Medulla oblongata (tissue), 1 donor: ENCODE results near the gene GALNT13.
A peak's percentile ranks its signal among the peaks of the same experiment; 100 is the strongest.

Experiments
- DNase-seq: peaks from one replicate; pipeline ENCODE4 v3.0.0-alpha.2; 2015; ENCODE audit errors: extremely low spot score

The GALNT13 gene

DNA sequence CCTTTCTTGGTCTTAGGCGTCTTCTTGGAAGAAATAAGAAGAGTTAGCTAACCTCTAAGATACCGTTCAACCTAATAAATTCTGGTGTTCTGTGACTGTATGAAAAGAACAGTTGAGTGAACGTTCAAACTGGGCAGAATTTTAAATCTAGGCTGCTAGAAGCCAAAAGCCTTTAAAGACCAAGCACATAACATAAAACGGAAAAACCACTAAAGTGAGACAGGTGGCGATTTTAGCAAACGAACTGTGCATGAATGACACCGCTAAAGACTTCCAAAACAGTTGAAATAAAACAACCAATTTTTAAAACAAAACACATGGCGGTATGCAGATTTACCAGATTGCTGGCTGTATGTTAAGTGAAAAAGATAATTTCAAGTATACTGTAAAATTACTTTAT, 73.1 kb downstream of the GALNT13 start:
- no peak for DNase-seq

DNA sequence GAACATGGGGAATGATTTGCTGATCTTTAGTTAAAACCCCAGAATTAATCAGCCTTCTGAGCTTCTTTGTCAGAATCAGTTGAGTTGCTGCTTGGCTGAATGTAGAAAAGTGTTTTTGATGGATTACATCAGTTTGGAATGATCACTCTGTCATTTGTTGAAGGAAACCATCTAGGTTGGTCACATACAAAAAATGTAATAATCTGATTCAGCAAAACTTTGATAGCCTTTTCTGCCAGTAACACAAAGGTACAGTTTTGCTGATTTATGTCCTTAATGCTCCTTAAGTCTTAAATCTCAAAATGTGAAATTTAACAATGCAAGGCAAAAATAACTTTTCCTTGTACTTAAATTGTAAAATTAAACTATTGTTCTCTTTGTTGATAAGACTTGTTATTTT, 74.3 kb downstream of the GALNT13 start:
- no peak for DNase-seq

DNA sequence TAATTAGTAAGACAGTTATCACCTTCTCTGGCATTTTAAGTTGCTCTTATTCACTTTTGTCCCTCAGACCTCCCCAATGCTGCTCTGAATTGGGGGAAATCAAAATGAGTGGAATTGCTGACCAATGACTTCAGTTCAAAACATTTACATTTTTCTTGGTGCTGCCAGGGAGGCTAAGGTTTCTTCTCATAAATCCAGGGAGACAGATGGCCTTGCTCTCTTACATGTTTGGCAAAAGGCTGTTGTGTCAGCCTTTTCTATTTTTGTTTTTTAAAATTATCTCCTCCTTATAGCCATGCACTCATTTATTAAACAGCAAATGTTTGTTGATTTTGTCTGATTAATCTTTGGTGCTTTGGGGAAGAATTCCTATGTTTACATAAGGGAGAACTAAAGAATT, 82.0 kb downstream of the GALNT13 start:
- DNase-seq = no peak

DNA sequence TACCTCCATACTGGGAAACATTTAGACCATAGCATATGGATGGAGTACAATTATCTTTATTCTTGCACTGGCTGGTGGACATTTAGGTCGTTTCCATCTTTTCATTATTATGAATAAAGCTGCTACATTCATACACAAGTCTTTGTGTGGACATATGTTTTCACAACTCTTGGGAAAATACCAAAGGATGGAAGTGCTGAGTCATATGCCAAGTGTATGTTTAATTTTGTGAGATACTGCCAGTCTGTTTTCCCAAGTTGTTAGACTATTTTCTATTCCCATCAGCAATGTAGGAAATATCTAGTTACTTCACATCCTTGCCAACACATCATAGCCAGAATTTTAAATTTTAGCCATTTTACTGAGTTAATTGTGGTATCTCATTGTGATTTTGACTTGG, 91.5 kb downstream of the GALNT13 start:
- DNase-seq = no peak

DNA sequence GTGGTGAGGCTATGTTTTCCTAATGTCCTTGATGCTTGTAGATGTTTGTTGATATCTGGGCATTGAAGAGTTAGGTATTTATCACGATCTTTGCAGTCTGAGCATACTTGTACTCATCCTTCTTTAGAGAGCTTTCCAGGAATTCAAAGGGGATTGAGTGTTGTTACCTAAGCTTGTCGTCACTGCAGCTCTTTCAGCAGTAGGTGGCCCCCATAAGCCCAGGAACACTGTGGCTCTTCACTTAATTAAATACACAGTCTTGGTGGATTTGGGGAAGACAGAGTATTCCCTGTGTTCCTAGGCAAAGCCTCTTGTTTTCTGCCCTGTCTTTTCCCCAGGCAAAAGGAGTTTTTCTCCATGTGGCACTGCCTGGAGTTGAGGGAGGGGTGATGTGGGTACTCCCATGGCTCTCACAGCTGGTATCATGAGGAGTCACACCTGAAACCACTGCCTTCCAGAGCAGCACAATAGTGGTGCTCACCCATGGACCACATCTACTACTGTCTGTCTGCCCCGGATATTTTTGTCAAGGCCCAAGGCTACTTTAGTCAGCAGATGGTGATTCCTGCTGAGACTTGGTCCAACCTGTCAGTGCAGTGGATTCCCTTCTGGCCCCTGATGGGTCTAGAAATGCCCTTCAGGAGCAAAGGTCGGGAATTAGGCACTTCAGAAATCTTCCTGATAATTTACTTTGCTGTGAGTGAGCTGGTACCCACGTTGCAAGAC, 95.7 kb downstream of the GALNT13 start:
- no peak for DNase-seq

DNA sequence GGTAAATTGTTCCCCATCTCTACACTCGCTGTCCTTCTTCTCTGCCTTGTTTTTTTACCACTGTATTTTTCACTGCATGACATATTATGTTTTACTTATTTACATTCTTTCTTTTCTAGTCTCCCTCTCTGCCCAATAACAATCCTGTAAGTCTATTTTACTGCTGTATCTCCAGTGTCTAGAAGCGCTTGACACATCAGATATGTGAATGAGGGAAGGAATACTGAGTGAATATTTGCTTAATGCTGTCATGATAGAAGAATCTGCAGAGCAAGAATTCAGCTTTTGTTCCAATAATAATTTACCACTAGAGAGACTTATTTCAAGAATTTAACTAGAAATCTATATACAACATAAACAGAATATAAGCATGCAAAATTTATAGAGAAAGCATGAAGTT, 99.5 kb downstream of the GALNT13 start:
- DNase-seq = no peak

DNA sequence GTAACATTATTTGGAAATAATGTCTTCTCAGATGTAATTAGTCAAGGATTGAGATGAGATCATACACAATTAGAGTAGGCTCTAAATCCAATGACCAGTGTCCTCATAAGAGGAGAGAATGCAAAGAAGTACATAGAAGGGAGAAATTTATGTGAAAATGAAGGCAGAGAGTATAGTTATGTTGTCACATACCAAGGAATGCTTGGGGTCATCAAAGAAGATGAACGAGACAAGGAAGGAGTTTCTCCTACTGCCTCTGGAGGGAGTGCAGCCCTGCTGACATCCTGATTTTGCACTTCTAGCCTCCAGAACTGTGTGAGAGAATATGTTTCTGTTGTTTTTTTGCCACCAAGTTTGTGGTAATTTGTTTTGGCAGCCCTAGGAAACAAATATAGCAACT, 100.1 kb downstream of the GALNT13 start:
- no peak for DNase-seq

DNA sequence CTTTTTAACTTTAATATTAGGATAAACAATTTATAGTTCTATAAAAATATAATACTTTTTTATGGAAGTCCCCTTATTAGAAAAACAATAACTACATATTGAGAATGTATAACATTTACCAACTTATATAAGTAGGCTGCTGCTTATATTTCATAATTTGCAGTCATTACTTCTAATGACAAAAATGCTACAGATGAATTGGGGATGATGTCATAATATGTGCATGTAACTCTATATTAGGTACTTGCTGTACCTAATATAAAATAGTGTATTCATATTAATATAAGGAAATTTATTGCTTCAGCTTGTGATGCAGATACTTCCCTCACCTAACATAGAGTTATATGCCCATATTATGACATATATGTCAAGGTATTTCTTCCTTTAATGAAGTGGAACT, 100.7 kb downstream of the GALNT13 start:
- no peak for DNase-seq

DNA sequence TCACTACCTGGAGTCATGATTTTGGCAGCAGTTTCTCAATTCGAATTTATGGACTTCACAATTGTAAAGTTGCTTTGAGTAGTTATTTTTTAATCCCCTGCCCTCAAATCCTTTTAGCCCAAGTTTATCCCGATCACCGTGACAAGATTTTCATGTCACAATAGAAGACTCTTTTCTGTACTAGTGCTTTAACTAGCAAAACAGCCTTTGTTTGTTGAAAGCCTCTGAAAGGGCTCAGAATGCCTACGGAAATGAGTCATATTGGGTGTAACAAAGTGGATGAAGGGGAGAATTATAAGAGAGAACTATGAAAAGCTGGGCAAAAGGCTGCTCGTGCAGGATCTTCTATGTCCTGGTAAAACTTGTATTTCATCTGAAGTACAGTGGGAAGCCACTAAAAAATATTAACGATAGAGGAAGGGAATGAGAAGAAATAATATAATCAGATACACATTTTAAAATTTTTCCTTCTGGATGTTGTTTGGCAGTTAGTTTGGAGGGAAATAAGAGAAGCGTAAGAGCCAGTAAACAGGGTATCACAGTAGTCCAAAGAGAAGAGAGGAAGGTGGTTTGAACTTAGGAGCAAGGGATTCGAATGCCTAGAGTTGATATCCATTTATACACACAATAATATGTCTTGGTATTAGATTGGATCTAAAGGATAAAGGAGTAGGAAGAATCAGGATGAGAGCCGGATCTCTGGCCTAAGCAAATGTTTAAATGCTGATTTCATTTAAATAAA, 114.9 kb downstream of the GALNT13 start:
- DNase-seq = peak; percentile 54

DNA sequence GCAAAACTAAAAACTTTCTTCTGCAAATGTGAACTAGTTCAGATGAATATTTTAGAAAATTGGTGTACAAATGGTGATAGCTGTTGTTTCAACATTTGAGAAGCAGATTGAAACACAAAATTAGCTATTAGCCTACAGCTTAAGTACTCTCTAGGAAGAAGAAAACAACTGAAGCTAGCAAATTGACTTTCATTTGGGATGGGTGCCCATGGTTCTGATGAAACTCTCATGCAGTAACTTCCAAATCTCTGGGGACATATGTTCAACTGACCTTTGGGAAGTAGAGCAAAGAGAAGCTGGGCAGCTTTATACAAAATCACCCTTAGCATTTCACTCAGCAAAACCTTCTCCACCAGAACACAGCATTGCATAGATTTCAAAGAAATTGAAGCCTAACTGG, 119.0 kb downstream of the GALNT13 start:
- DNase-seq = no peak

DNA sequence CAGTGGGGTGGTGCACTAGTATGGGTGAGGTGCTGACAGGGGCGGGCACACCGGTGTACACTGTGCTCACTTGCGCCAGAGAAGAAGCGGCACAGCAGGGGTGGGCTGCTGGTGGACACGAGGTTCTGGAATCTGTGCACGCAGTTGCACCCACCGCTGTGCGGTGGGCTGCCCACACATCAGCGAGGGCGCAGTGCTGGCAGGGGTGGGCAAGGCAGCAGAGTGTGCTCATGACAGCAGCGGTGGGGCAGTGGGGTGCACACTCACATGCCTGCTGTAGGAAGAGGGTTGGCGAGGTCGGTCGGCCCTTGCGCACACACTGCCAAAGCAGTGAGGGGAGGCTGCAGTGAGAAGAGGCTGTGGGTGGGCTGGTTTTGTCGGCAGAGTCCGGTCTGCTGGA, 141.8 kb downstream of the GALNT13 start:
- DNase-seq = no peak

DNA sequence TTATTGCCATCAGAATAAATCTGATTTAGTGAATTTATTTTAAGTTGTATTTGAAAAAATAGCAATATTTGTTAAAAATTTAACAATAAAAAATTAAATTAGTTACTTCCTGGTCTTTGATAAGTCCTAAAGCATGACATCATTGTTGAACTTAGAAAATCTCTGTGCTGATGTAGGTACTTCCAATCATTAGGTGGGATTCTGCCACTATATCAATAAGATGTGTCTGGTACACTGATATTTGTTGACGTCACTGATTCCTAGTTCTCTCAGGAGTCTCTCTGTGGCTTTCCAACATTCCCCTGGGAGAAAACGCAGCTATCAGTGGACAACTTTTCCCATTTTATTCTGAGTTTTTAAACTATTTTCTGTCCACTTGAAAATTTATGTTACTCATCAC, 143.5 kb downstream of the GALNT13 start:
- DNase-seq = no peak

DNA sequence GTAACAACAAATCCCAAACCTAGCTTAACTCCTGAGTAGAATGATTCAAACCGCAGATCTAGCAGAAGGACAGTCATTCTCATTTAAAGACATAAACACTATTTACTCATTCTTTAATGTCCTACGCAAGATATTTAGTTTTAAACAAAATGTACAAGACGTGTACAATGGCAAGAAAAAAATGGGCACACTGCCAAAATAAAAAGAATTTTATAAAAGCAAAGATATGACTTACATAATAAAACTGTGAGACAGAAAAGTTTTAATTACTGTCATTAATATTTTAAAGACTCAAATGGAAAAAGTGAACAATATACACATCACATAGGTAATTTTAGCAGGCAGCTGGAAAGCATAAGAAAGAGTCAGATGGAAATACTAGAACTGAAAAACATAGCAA, 157.8 kb downstream of the GALNT13 start:
- DNase-seq = no peak

DNA sequence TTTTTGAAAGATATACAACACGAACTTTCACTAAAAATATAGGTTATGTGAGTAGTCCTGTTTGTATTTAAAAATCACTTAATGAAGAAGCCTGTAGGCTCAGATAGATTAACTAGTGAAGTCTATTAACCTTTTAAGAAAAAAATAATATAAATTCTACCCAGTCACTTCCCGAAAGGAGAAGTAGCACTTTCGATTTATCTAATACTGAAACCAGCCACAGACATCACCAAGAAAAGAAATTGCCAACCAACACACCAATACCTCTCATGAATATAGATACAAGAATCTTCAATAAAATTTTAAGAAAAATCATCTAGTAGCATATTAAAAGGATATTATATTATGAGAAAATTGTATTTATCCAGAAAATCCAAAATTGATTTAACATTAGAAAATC, 160.5 kb downstream of the GALNT13 start:
- no peak for DNase-seq

DNA sequence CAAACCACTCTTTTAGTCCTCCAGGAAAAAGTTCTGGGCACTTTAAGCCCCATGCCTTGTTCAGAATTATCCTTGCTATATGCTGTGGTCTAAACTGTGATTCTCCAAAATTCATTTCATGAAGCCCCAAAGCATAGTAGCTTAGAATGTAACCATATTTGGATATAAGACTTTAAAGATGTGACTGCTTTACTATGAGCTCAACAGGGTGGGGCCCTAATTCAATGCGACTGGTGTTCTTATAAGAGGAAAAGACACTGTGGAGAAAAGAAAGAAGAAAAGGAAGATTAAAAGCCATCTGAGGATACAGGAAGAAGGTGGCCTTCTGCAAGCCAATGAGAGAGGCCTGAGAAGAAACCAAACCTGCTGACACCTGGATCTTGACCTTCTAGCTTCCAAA, 174.8 kb downstream of the GALNT13 start:
- DNase-seq = no peak

DNA sequence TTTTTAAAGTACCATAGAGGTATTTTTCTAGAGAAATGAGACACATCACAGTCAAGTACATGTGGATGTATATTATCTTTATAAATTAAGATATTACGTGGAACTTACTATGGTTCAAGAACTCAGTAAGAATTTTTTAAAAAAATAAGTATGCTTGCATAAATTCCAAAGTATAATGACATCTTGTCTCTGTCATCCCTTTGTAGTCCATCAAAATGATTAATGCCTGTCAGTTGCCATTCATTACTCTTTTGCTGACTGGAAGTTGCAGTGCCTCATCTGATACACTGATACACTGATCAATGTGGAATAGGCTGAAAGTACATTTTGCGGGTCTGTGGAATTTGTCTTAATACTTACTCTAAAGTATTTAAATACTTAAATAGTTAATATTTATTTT, 177.2 kb downstream of the GALNT13 start:
- DNase-seq = no peak

DNA sequence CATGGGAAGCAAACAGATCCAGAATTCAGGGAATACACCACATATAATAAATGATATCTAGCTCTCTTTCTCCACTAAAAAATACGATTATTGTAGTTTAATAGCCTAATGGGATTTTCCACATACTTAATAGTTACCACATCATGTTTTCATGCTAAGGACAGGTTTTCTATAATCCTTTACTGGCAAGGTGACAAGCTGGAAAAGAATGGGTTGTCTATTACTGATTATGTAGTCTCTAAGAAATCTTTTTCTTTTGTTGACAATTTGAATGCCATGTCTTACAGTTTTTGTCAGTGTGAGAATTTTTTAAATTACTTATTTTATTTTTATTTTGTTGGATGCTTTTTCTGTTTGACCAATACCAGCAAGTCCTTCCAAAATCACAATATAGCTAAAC, 177.8 kb downstream of the GALNT13 start:
- no peak for DNase-seq

DNA sequence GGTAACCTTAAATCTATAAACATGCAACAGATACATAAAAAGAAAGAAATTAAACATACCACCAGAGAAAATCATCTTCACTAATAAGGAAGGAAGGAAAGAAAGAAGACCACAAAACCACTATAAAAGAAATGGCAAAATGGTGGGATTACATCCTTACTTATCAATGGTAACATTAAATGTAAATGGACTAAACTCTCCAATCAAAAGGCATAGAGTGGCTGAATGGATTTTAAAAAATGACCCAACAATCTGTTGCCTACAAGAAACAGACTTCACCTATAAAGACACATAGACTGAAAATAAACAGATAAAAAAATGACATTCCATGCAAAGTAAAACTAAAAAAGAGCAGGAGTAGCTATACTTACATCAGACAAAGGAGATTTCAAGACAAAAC, 195.4 kb downstream of the GALNT13 start:
- no peak for DNase-seq

DNA sequence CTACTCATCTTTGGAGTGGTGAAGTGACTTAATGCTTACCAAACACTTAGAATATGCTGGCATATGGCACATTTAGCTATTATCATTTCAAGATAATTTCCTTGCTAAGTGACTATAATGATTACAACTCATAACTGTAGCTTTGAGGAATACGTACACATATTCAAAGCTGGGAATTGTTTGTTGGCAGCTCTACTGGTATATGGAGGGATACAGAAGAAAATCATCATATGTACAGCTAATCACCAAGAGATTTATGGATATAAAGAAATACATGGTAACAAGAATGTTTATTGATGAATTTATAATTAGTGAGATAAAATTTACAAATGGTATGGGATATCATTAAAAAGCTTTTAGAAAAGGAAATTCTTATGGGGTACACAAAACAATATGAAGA, 207.2 kb downstream of the GALNT13 start:
- DNase-seq = no peak

DNA sequence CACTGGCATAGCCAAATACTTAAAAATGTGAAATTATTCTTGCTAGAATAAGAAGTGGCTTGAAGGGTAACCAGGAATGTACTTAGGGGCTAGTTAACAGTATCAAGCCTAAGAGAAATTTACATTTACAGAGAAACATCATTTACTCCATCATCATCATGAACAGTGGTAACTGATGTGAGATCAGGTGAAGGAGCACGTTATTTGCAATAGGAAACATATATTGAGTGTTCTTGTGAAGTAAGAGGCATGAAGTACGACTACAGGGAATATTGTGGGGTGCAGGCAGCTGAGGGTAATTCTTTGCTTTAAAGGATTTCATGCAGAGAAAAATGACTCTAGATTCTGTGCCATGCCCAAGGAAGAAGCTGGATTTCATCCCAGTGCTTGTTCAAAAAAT, 220.8 kb downstream of the GALNT13 start:
- DNase-seq = no peak

DNA sequence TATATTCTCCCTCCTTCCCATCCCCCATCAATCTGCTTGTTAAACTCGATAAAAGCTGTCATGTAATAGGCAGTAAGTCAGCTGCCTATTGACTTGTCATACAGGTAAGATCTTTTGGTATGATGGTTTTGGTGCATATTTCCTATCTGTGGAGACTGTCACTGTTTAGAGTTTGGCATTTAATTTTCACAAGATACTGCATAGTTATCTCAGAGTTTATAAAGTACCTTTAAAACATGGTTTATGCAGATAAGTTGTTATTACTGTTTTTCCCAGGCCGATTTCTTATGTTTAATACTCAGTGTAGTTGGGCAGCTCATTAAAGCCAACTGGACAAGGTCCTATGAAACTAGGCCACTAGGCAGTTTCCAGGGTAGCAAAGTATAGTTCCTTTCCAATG, 222.1 kb downstream of the GALNT13 start:
- peak; percentile 15 for DNase-seq

DNA sequence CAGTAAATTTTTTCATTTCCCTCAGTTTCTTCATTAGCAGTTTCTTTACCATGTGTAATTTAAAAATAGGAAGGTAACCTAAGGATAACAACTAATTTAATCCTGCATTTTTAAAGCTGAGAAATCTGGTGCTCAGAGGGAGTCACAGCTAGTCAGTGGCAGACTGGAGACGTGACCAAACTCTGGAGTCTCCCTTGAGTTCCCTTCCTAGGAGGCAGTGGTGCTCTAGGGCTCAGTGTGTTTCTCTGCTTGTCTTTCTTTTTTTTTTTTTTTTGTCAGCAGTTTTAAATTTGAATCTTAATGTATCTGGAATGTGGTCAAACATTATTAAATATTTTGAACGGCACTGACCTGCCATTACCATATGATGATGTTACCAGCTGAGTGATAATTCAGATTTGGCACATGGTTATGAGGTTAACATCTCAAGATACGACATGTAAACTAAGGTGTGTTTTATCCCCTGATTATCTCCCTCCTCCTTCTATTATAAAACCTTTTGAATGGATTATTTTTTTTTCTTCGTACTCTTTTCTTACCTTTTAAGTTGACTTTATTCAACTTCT, 226.2 kb downstream of the GALNT13 start:
- no peak for DNase-seq

DNA sequence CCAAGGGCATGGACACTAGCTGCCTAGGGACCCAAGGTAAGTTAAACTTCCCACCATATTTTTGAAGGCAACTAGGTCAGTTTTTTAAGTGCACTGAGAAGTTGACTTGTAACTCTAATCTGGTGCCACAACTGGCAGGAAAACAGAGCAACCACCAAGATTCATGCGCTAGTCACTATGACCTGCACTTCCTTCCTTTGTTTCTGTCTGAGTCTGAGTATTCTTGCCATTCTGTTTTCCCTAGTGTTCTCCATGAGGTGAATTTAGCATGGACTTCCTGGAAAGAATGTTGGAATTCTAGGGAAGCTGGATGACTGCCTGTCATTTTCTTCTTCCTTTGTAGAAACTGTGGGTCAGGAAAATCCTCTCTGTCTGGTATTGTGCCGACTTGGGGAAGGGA, 249.0 kb downstream of the GALNT13 start:
- no peak for DNase-seq
